ENCODE data around the gene ABL1.

ABL1 gene

DNA sequence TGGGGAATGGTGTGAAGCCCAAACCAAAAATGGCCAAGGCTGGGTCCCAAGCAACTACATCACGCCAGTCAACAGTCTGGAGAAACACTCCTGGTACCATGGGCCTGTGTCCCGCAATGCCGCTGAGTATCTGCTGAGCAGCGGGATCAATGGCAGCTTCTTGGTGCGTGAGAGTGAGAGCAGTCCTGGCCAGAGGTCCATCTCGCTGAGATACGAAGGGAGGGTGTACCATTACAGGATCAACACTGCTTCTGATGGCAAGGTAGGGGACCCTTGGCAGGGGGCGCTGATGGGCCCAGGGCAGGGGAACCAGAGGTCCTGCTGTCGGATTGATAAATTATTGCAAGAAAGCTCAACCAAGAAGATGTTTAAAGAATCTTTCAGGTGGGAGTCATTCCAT is 19.8 kb downstream of the ABL1 start:
- H3F3A ChIP-seq (ENCODE audit: control insufficient read depth, insufficient read depth), result no peaks in the 10 kb centered on the region
- TF ChIP-seq CTCF (IDR thresholded peaks at IDR 0.05; ENCODE audit: low read depth, low read length, poor library complexity, severe bottlenecking), result no peak
- no peak for TF ChIP-seq EZH2phosphoT487 (IDR thresholded peaks at IDR 0.05; ENCODE audit: borderline replicate concordance, low read length)
- H3K4me3 ChIP-seq (ENCODE audit: low read length), result no peak overlapping the region
- H3K27me3 ChIP-seq (ENCODE audit: control insufficient read depth, low read length), result no peaks in the 10 kb centered on the region
- peaks cover 24% of the 10 kb centered on the region for H3K36me3 ChIP-seq (ENCODE audit: control insufficient read depth, low read length)
- H3K9me2 ChIP-seq (replicated peaks; ENCODE audit: control insufficient read depth, low read length), result no peaks in the 10 kb centered on the region
- H3K9me3 ChIP-seq (ENCODE audit: control insufficient read depth, insufficient read depth, low read length), result no peaks in the 10 kb centered on the region
- no peak overlapping the region for H3K4me2 ChIP-seq (ENCODE audit: low read length)
- H4K20me1 ChIP-seq (ENCODE audit: control insufficient read depth, insufficient read depth, low read depth, low read length), result 0 out of 2 replicates have a peak, but pooled peaks cover 3% of the 10 kb centered on the region
- no peaks in the 10 kb centered on the region for H3K4me1 ChIP-seq (ENCODE audit: control insufficient read depth, low read length)
- H3K27ac ChIP-seq (ENCODE audit: low read depth, low read length), result no peak overlapping the region
- peaks cover 16% of the 10 kb centered on the region for H3K79me2 ChIP-seq (ENCODE audit: control insufficient read depth, low read length)

- no peak for TF ChIP-seq EZH2phosphoT487 (IDR thresholded peaks at IDR 0.05; ENCODE audit: borderline replicate concordance, low read length)
- TF ChIP-seq CTCF (IDR thresholded peaks at IDR 0.05; ENCODE audit: low read depth, low read length, poor library complexity, severe bottlenecking), result no peak
- Histone ChIP-seq H4K20me1 (ENCODE audit: control insufficient read depth, insufficient read depth, low read depth, low read length) (0 out of 2 replicates have a peak, but pooled peaks cover 3% of the 10 kb centered on the region), H3K79me2 (ENCODE audit: control insufficient read depth, low read length) (peaks cover 5% of the 10 kb centered on the region), H3K9me2 (replicated peaks; ENCODE audit: control insufficient read depth, low read length) (no peaks in the 10 kb centered on the region), H3K4me3 (ENCODE audit: low read length) (no peak overlapping the region), H3K27ac (ENCODE audit: low read depth, low read length) (no peak overlapping the region), H3K27me3 (ENCODE audit: control insufficient read depth, low read length) (no peaks in the 10 kb centered on the region), H3K9me3 (ENCODE audit: control insufficient read depth, insufficient read depth, low read length) (no peaks in the 10 kb centered on the region), H3F3A (ENCODE audit: control insufficient read depth, insufficient read depth) (no peaks in the 10 kb centered on the region), H3K4me1 (ENCODE audit: control insufficient read depth, low read length) (no peaks in the 10 kb centered on the region), H3K4me2 (ENCODE audit: low read length) (no peak overlapping the region), H3K36me3 (ENCODE audit: control insufficient read depth, low read length) (peaks cover 24% of the 10 kb centered on the region)
These were observed 21.4 kb downstream of the ABL1 start for GRCh38 chr9:130856474-130856873.

GRCh38 chr9:130857864-130858738 is 23.0 kb downstream of the ABL1 start:
- H4K20me1 ChIP-seq (ENCODE audit: control insufficient read depth, insufficient read depth, low read depth, low read length), result peaks cover 3% of the 10 kb centered on the region; the same call in 1 of the 2 replicates
- H3K4me3 ChIP-seq (ENCODE audit: low read length), result no peak overlapping the region
- H3K27ac ChIP-seq (ENCODE audit: low read depth, low read length), result no peak overlapping the region
- H3K4me1 ChIP-seq (ENCODE audit: control insufficient read depth, low read length), result no peaks in the 10 kb centered on the region
- no peaks in the 10 kb centered on the region for H3K27me3 ChIP-seq (ENCODE audit: control insufficient read depth, low read length)
- H3F3A ChIP-seq (ENCODE audit: control insufficient read depth, insufficient read depth), result no peaks in the 10 kb centered on the region
- no peak overlapping the region for H3K4me2 ChIP-seq (ENCODE audit: low read length)
- H3K79me2 ChIP-seq (ENCODE audit: control insufficient read depth, low read length), result no peaks in the 10 kb centered on the region
- H3K9me3 ChIP-seq (ENCODE audit: control insufficient read depth, insufficient read depth, low read length), result no peaks in the 10 kb centered on the region
- H3K36me3 ChIP-seq (ENCODE audit: control insufficient read depth, low read length), result peaks cover 26% of the 10 kb centered on the region
- H3K9me2 ChIP-seq (replicated peaks; ENCODE audit: control insufficient read depth, low read length), result no peaks in the 10 kb centered on the region
- no peak for TF ChIP-seq EZH2phosphoT487 (IDR thresholded peaks at IDR 0.05; ENCODE audit: borderline replicate concordance, low read length)
- TF ChIP-seq CTCF (IDR thresholded peaks at IDR 0.05; ENCODE audit: low read depth, low read length, poor library complexity, severe bottlenecking), result no peak
